Sigmoid colon (tissue), 4 donors: ENCODE results near the gene ZC3HAV1.

Experiments used
- EP300 ChIP-seq, 4 donors: sonication (generic); formaldehyde crosslinking; IDR thresholded peaks; one replicate each; pipeline ENCODE4 v1.6.1; 2017; ENCODE audit warnings: antibody characterized with exemption in 4 of 4
- POLR2A ChIP-seq, 2 donors: fragments of 450-650 bp; IDR thresholded peaks; one replicate each; pipeline ENCODE4 v1.6.1; 2016; ENCODE audit warnings: antibody characterized with exemption in 2 of 2, mild to moderate bottlenecking in 2 of 2, moderate library complexity in 2 of 2
- POLR2AphosphoS5 ChIP-seq, 4 donors: sonication (generic); formaldehyde crosslinking; IDR thresholded peaks; one replicate each; pipeline ENCODE4 v1.6.1; 2017; ENCODE audit warnings: antibody characterized with exemption in 4 of 4
- TF ChIP-seq, protein P1 (sequence below), 4 experiments: fragments of 450-650 bp in 3 of 4; fragments of 200-600 bp in 1 of 4; IDR thresholded peaks; one replicate each; pipeline ENCODE4 v1.5.1; 2016 to 2019; ENCODE audit warnings: antibody characterized with exemption in 4 of 4, mild to moderate bottlenecking in 3 of 4, moderate library complexity in 2 of 4

DNA sequence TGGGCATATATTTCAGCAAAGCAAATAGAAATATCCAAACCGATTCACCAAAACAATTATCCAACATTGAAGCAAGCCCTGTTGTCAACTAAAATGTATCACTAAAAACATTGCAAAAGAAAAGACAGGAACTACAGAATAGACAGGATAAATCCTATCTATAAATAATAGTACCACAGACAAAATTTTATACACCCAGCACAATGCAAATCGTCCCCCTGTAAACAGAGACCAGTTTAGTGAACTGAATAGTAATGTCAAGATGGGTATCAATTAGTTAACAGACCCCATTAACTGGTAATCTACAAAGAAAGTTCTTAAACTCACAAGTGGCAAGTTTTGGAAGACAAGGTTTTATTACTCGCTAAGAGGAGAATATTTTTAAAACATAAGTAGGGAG is 4.0 kb downstream of the ZC3HAV1 start:
- no peak for TF ChIP-seq EP300 (IDR thresholded peaks at IDR 0.05)
- TF ChIP-seq, protein P1, sequence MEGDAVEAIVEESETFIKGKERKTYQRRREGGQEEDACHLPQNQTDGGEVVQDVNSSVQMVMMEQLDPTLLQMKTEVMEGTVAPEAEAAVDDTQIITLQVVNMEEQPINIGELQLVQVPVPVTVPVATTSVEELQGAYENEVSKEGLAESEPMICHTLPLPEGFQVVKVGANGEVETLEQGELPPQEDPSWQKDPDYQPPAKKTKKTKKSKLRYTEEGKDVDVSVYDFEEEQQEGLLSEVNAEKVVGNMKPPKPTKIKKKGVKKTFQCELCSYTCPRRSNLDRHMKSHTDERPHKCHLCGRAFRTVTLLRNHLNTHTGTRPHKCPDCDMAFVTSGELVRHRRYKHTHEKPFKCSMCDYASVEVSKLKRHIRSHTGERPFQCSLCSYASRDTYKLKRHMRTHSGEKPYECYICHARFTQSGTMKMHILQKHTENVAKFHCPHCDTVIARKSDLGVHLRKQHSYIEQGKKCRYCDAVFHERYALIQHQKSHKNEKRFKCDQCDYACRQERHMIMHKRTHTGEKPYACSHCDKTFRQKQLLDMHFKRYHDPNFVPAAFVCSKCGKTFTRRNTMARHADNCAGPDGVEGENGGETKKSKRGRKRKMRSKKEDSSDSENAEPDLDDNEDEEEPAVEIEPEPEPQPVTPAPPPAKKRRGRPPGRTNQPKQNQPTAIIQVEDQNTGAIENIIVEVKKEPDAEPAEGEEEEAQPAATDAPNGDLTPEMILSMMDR (IDR thresholded peaks at IDR 0.05), result no peak
- TF ChIP-seq POLR2AphosphoS5 (IDR thresholded peaks at IDR 0.05), result no peak
- no peak for TF ChIP-seq POLR2A (IDR thresholded peaks at IDR 0.05)
